Hair follicular keratinocyte (primary cell): ENCODE measurements around the gene CYP26C1. TPM values are rescaled to one million over a fixed set of nuclear protein-coding genes. Genes with fewer than 3 reads are reported as not detected.

ENCODE experiments used
- total RNA-seq: library from RNA; depleted of rRNA; stranded (reverse); fragments of >200 nt; gene quantifications from 2 replicates; pipeline ENCODE4 v1.2.3, GENCODE V29; 2015

CYP26C1 gene, protein sequence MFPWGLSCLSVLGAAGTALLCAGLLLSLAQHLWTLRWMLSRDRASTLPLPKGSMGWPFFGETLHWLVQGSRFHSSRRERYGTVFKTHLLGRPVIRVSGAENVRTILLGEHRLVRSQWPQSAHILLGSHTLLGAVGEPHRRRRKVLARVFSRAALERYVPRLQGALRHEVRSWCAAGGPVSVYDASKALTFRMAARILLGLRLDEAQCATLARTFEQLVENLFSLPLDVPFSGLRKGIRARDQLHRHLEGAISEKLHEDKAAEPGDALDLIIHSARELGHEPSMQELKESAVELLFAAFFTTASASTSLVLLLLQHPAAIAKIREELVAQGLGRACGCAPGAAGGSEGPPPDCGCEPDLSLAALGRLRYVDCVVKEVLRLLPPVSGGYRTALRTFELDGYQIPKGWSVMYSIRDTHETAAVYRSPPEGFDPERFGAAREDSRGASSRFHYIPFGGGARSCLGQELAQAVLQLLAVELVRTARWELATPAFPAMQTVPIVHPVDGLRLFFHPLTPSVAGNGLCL
- total RNA-seq, result not detected in 2 replicates

GRCh38 chr10:93059975-93060886 is at the start of gene CYP26C1:
TSS of gene CYP26C1 (plus strand) at chr10:93060798. CDS start at chr10:93061264, 466 bp downstream.

GRCh38 chr10:93073539-93074146 is 13.0 kb downstream of the CYP26C1 start, which contains the start of gene CYP26A1:
TSS of gene CYP26A1 (plus strand) at chr10:93073893. CDS start at chr10:93073935, 42 bp downstream.

Other genes starting within 250 kb of the CYP26C1 start
- gene EXOC6, start 212.3 kb upstream of the CYP26C1 start, total RNA-seq, result 0.78 and 1.4 TPM in 2 replicates
- gene CYP26A1, start 13.1 kb downstream of the CYP26C1 start, total RNA-seq, result not detected in 2 replicates